ENCODE measurements around the gene CEP112.

CEP112 gene

DNA sequence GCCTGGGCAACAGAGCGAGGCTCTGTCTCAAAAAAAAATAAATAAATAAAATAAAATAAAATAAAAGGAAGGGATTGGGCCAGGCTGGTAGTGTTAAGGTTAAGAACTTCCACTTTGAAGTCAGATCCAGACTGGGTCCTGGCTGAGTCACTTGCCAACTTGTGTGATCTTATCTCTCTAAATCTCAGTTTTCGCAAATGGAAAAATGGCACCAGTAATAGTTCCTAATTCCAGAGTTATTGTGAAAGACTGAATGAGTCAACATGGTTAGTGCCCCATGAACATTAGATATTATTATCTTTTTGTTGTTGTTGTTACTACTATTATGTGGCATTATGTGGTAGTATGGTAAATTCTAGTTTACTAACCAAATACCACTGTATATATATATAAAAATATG lies 442.5 kb downstream of the CEP112 start:
- no peak overlapping the region for H3K4me3 ChIP-seq (ENCODE audit: low read depth, low read length)
- in situ Hi-C loops (cut with HindIII; ENCODE audit: low sequenced_read_pairs): no loop called here
- DNase-seq (ENCODE audit: low read depth): no peak
- TF ChIP-seq, protein P1, sequence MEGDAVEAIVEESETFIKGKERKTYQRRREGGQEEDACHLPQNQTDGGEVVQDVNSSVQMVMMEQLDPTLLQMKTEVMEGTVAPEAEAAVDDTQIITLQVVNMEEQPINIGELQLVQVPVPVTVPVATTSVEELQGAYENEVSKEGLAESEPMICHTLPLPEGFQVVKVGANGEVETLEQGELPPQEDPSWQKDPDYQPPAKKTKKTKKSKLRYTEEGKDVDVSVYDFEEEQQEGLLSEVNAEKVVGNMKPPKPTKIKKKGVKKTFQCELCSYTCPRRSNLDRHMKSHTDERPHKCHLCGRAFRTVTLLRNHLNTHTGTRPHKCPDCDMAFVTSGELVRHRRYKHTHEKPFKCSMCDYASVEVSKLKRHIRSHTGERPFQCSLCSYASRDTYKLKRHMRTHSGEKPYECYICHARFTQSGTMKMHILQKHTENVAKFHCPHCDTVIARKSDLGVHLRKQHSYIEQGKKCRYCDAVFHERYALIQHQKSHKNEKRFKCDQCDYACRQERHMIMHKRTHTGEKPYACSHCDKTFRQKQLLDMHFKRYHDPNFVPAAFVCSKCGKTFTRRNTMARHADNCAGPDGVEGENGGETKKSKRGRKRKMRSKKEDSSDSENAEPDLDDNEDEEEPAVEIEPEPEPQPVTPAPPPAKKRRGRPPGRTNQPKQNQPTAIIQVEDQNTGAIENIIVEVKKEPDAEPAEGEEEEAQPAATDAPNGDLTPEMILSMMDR (IDR thresholded peaks at IDR 0.05; ENCODE audit: low read depth, low read length, missing control alignments): no peak

DNA sequence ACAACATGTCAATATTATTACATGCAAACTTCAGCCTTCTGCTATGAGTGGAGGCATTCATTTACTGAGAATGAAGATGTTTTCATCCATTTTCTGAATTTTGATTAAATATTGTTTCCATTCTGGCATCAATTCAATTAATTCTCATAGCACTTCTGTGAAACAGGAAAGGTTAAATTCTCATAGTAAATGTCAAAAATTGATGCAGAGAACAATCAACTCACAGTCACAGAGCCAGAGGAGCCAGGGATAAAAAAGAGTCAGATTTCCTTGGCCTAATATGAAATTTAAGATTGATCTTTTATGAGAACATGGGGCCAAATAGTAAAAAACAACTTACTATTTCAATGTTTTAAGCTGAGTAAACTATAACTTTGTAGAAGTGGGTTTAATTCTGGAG lies 446.7 kb downstream of the CEP112 start:
- no peak for DNase-seq (ENCODE audit: low read depth)
- H3K4me3 ChIP-seq (ENCODE audit: low read depth, low read length): no peak overlapping the region
- in situ Hi-C loops (cut with HindIII; ENCODE audit: low sequenced_read_pairs): no loop called here
- TF ChIP-seq, protein P1 (IDR thresholded peaks at IDR 0.05; ENCODE audit: low read depth, low read length, missing control alignments): no peak

DNA sequence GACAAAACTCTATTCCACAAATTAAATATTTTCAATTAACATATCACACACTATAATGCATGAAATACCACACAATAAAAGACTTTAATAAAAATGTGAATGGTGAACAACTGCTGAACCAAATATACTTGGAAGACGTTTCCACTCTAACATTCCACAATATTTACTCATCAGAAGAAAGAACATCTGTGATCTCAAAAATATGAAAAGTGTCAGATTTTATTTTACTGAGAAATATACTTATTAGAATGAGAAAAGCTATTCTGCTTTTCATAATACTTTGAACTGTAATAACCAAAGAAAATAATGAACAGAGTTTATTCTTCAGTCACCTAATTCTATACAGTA lies 448.7 kb downstream of the CEP112 start:
- H3K4me3 ChIP-seq (ENCODE audit: low read depth, low read length): no peak overlapping the region
- DNase-seq (ENCODE audit: low read depth): no peak
- TF ChIP-seq, protein P1 (IDR thresholded peaks at IDR 0.05; ENCODE audit: low read depth, low read length, missing control alignments): no peak
- in situ Hi-C loops (cut with HindIII; ENCODE audit: low sequenced_read_pairs): no loop called here

DNA sequence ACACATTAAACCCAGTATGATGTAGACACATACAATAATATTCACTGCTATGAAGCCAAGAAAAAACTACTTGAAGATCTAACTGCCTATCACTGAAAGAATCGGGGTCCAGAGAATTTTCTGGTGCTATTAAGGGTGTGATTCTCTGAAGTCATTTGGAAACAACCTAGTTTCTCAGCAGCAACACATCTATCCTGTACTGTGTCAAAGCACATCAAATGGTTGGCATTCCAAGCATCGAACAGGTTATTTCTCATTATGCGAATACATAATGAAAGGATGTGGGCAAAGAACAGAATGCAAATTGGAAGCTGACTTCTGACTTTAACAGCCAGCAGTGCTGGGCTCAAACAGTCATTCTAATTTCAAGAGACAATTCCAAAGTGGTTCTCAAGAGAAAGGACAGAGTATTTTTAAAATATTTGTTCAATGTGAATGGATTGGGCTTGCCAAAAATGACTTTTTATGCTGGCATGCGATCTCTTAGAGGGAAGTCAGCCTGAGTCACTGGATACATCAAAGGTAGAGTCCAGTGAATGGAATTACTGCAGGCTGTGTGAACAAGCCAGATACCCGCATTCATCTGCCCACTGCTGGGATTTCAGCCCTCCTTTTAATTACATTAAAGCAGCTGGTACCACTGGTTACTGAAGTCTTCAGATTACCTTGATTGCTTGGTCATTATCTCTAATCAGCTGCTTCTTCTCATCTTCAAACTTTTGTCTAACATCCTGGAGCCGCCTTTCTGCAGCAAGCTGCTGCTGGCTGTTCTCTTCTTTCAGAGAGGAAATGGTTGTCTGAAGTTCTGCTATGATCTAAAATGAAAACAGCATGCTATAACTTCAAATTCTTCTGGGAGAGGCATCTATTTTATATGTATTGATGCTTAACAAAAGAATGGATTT lies 449.3 kb downstream of the CEP112 start:
- TF ChIP-seq, protein P1 (IDR thresholded peaks at IDR 0.05; ENCODE audit: low read depth, low read length, missing control alignments): no peak
- H3K4me3 ChIP-seq (ENCODE audit: low read depth, low read length): no peak overlapping the region
- in situ Hi-C loops (cut with HindIII; ENCODE audit: low sequenced_read_pairs): no loop called here
- peak; percentile 88 for DNase-seq (ENCODE audit: low read depth)

DNA sequence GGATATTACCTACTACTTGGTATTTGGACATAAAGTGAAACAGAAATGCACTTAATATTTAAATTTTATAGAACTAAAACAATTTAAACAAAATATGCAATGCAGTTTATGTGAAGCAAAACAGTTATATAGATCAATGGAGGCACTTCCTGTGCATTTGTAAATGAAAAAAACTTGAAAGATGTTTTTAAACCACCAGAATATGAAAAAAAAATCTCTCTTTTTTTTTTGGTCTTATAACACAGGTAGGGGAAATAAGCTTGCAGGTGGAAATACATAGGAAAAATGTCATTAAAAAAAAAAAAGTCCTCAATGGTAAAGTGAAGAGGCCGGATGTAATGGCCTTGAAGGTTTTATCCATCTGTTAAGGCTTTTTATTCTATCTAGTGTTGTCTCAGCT lies 450.2 kb downstream of the CEP112 start:
- TF ChIP-seq, protein P1 (IDR thresholded peaks at IDR 0.05; ENCODE audit: low read depth, low read length, missing control alignments): no peak
- in situ Hi-C loops (cut with HindIII; ENCODE audit: low sequenced_read_pairs): no loop called here
- no peak for DNase-seq (ENCODE audit: low read depth)
- no peak overlapping the region for H3K4me3 ChIP-seq (ENCODE audit: low read depth, low read length)

DNA sequence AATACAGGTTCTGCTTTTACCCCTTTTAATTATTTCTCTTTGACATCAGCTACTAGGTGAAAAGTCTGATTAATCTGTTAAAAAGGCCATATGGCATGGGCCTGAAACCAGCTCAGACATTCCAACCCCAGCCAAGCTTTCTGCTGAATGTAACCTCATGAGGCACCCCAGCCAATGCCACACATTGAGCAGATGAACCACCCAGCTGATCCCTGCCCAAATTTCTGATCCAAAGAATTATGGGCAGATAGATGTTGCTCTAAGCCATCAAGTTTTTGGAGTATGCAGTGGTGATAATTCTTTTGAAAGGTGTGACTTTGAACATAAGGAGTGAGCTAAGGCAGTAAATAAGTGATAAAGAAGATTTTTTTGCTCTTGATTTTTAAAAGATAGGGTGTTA lies 452.9 kb downstream of the CEP112 start:
- in situ Hi-C loops (cut with HindIII; ENCODE audit: low sequenced_read_pairs): no loop called here
- DNase-seq (ENCODE audit: low read depth): no peak
- TF ChIP-seq, protein P1 (IDR thresholded peaks at IDR 0.05; ENCODE audit: low read depth, low read length, missing control alignments): no peak
- H3K4me3 ChIP-seq (ENCODE audit: low read depth, low read length): no peak overlapping the region

Measured in astrocyte of the cerebellum (primary cell).